GM12873 (cell line): ENCODE data around the gene GRAMD1A.

ENCODE experiments used
- CTCF ChIP-seq: IDR thresholded peaks from 2 replicates; pipeline ENCODE4 v1.5.1; 2012; ENCODE audit warnings: low read depth, mild to moderate bottlenecking, moderate library complexity, low read length, control low read depth; ENCODE audit not compliant: insufficient read depth; ENCODE audit errors: missing control alignments

GRAMD1A gene

DNA sequence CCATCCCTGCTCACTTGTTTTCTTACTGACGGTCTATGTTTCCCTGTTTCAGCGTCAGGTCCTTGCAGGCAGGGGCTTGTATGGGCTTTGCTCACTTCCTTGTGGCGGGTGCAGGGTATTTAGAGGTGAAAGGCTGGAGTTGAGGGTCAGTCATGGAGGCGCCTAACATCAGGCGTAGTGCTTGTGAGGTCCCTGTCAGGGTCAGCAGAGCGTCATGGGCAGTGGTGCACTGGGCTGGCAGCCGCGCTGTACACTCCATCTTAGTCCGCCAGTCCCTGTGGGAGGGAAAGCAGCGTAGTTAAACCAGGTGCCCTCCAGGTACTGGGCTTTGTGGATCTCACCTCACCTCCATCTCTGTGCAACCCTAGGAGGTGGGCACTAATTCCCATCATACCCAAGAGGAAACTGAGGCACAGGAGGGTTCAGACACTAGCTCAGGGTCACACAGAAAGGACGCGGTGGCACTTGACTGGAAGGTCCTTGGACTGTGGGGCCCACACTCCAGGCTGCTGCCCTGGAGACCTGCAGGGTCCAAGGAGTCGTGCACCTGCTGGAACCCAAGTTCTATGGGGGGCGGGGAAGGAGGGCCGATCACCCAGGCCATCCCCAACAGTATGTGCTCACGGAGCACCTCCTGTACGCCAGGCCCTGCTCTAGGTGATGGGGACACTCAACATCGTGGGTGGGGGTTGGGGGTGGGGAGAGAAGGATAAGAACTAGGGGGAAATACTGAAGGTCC, 4.6 kb downstream of the GRAMD1A start:
- no peak for TF ChIP-seq CTCF

- TF ChIP-seq CTCF = no peak
Observed at GRCh38 chr19:35005256-35005977, 5.3 kb downstream of the GRAMD1A start.

GRCh38 chr19:35006342-35006998, 6.3 kb downstream of the GRAMD1A start:
- no peak for TF ChIP-seq CTCF

- no peak for TF ChIP-seq CTCF
Observed at GRCh38 chr19:35006999-35007365, 6.9 kb downstream of the GRAMD1A start.

GRCh38 chr19:35008891-35009341, 8.8 kb downstream of the GRAMD1A start:
- TF ChIP-seq CTCF = no peak

DNA sequence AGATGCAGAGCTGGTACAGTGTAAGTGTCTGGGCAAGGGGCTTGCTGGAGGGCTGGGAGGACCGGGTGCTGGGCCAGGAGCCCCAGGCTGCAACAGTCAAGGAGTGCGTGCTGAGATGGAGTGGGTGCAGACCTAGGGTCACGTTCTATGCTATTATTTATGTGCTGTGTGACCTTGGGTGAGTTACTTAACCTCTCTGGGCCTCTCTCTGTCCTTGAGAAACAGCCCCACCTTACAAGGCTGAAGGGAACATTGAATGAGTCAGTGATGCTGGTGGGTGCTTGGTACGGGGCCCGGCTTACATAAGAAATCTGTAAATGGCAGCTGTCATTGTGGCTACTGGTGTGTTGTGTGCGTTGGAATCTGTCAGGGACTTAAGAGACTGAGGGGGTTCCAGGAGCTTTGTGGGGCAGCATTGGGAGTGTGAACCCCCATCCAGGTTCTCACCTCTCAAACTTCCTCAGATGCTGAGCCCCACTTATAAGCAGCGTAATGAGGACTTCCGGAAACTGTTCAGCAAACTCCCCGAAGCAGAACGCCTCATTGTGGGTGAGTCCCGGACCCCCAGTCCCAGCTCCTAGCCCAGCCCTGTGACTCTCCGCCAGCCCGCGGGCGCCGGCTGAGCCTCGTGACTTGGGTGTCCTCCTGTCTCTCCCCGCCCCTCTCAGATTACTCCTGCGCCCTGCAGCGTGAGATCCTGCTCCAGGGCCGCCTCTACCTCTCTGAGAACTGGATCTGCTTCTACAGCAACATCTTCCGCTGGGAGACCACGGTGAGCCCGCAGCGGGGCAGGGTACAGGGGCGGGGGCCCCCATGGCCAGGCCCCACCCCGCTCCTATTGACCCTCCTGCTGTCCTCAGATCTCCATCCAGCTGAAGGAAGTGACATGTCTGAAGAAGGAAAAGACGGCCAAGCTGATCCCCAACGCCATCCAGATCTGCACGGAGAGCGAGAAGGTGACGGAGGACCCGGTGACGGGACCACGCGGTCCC, 9.6 kb downstream of the GRAMD1A start:
- TF ChIP-seq CTCF = no peak
